H1 (cell line): Measurements from ENCODE around the gene MFAP4. TPM values are rescaled to one million over a fixed set of nuclear protein-coding genes. Genes with fewer than 3 reads are reported as not detected.

Source experiments
- BACH1 ChIP-seq: IDR thresholded peaks from 2 replicates; pipeline ENCODE4 v1.6.1; 2012; ENCODE audit warnings: low read length, improper control_type of control experiment
- CHD1 ChIP-seq: IDR thresholded peaks from 2 replicates; pipeline ENCODE4 v1.6.1; 2012; ENCODE audit warnings: low read depth, low read length, improper control_type of control experiment
- MAFK ChIP-seq: IDR thresholded peaks from 2 replicates; pipeline ENCODE4 v1.6.1; 2012; ENCODE audit warnings: low read depth, mild to moderate bottlenecking, improper control_type of control experiment, low read length
- MAX ChIP-seq: IDR thresholded peaks from 2 replicates; pipeline ENCODE4 v1.6.1; 2012; ENCODE audit warnings: inconsistent platforms
- NRF1 ChIP-seq: IDR thresholded peaks from 2 replicates; pipeline ENCODE4 v1.6.1; 2011; ENCODE audit warnings: mild to moderate bottlenecking, low read depth, low read length, improper control_type of control experiment
- POU5F1 ChIP-seq: IDR thresholded peaks from 2 replicates; pipeline ENCODE4 v1.6.1; 2011; ENCODE audit warnings: low read depth, mild to moderate bottlenecking, low read length, moderate library complexity
- SIX5 ChIP-seq: IDR thresholded peaks from 2 replicates; pipeline ENCODE4 v1.6.1; 2011; ENCODE audit warnings: mild to moderate bottlenecking, low read depth, low read length
- polyA plus RNA-seq, 7 experiments: library from polyadenylated mRNA; depleted of rRNA in 3 of 7; stranded (reverse) in 5 of 7; unstranded in 2 of 7; fragments of >200 nt in 5 of 7; fragments of 200-250 nt in 2 of 7; gene quantifications; 1 replicate in 5 of 7; 2 replicates in 1 of 7; 4 replicates in 1 of 7; pipeline versions ENCODE4 v1.2.1 to v1.2.3, GENCODE V29; 2011 to 2013; ENCODE audit warnings: missing spikeins in 2 of 7, mixed read lengths in 2 of 7
- total RNA-seq: library from RNA; stranded (reverse); fragmentation: NEBNext Ultra II Directional; extraction: Animal tissue kit (Norgen Biotek cat#: 25700); gene quantifications from 2 replicates; pipeline ENCODE4 v1.2.1, GENCODE V29; 2021
- TF ChIP-seq, protein P1 (sequence below): fragments of 300-600 bp; sonication (generic); IDR thresholded peaks from 2 replicates; pipeline ENCODE4 v1.7.1; 2012; ENCODE audit warnings: low read length, moderate library complexity, mild to moderate bottlenecking, inconsistent platforms; ENCODE audit not compliant: insufficient replicate concordance

Gene MFAP4
- total and polyA plus RNA-seq, 2 of the 8 experiments (the other 6 are each of a cell fraction or from before 2014, with no cell fraction given), result 3.1 to 3.6 TPM

DNA sequence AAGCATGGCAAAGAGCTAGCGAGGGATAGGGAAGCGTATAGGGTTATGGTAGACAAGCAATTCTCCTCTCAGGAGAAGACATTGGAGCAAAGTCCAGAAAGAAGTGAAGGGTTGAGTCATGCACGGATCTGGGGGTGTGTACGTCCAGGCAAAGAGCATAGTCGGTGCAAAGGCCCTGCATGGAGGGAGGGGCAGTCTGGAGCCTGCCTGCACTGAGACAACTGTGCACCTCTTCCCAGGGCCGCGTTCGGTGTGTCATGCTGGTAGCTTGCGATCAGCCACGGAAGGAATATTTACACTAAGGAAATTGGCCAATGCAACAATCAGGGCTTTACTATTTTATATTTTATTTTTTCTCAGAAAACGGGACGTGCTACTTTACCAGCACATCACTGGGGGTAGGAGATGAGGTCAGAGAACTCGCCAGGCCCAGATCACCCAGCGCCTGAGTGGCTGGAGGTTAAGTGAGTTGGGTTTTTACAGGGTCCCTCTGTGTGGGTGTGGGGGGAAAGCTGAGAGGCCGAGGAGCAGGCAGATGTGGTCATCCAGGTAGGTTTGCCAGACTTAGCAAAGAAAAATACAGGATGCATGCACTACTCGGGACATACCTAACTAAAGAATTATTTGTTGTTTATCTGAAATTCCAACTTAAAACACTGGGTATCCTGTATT lies 17.7 kb downstream of the MFAP4 start (continued):
- TF ChIP-seq, protein P1, sequence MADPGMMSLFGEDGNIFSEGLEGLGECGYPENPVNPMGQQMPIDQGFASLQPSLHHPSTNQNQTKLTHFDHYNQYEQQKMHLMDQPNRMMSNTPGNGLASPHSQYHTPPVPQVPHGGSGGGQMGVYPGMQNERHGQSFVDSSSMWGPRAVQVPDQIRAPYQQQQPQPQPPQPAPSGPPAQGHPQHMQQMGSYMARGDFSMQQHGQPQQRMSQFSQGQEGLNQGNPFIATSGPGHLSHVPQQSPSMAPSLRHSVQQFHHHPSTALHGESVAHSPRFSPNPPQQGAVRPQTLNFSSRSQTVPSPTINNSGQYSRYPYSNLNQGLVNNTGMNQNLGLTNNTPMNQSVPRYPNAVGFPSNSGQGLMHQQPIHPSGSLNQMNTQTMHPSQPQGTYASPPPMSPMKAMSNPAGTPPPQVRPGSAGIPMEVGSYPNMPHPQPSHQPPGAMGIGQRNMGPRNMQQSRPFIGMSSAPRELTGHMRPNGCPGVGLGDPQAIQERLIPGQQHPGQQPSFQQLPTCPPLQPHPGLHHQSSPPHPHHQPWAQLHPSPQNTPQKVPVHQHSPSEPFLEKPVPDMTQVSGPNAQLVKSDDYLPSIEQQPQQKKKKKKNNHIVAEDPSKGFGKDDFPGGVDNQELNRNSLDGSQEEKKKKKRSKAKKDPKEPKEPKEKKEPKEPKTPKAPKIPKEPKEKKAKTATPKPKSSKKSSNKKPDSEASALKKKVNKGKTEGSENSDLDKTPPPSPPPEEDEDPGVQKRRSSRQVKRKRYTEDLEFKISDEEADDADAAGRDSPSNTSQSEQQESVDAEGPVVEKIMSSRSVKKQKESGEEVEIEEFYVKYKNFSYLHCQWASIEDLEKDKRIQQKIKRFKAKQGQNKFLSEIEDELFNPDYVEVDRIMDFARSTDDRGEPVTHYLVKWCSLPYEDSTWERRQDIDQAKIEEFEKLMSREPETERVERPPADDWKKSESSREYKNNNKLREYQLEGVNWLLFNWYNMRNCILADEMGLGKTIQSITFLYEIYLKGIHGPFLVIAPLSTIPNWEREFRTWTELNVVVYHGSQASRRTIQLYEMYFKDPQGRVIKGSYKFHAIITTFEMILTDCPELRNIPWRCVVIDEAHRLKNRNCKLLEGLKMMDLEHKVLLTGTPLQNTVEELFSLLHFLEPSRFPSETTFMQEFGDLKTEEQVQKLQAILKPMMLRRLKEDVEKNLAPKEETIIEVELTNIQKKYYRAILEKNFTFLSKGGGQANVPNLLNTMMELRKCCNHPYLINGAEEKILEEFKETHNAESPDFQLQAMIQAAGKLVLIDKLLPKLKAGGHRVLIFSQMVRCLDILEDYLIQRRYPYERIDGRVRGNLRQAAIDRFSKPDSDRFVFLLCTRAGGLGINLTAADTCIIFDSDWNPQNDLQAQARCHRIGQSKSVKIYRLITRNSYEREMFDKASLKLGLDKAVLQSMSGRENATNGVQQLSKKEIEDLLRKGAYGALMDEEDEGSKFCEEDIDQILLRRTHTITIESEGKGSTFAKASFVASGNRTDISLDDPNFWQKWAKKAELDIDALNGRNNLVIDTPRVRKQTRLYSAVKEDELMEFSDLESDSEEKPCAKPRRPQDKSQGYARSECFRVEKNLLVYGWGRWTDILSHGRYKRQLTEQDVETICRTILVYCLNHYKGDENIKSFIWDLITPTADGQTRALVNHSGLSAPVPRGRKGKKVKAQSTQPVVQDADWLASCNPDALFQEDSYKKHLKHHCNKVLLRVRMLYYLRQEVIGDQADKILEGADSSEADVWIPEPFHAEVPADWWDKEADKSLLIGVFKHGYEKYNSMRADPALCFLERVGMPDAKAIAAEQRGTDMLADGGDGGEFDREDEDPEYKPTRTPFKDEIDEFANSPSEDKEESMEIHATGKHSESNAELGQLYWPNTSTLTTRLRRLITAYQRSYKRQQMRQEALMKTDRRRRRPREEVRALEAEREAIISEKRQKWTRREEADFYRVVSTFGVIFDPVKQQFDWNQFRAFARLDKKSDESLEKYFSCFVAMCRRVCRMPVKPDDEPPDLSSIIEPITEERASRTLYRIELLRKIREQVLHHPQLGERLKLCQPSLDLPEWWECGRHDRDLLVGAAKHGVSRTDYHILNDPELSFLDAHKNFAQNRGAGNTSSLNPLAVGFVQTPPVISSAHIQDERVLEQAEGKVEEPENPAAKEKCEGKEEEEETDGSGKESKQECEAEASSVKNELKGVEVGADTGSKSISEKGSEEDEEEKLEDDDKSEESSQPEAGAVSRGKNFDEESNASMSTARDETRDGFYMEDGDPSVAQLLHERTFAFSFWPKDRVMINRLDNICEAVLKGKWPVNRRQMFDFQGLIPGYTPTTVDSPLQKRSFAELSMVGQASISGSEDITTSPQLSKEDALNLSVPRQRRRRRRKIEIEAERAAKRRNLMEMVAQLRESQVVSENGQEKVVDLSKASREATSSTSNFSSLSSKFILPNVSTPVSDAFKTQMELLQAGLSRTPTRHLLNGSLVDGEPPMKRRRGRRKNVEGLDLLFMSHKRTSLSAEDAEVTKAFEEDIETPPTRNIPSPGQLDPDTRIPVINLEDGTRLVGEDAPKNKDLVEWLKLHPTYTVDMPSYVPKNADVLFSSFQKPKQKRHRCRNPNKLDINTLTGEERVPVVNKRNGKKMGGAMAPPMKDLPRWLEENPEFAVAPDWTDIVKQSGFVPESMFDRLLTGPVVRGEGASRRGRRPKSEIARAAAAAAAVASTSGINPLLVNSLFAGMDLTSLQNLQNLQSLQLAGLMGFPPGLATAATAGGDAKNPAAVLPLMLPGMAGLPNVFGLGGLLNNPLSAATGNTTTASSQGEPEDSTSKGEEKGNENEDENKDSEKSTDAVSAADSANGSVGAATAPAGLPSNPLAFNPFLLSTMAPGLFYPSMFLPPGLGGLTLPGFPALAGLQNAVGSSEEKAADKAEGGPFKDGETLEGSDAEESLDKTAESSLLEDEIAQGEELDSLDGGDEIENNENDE, result no peak
- TF ChIP-seq MAFK (no peak), NRF1 (no peak), SIX5 (no peak), CHD1 (no peak), MAX (no peak), BACH1 (no peak), POU5F1 (no peak)
- TF ChIP-seq, all 59 proteins: peak for 0
